NT2/D1 (cell line): Measurements from ENCODE around the gene IAH1.

ENCODE experiments used
- DNase-seq: peaks from one replicate; pipeline ENCODE4 v3.0.0-alpha.2; 2011; ENCODE audit warnings: low read depth, low spot score
- H3K27me3 ChIP-seq: 2 replicates; pipeline ENCODE4 v1.6.0; 2011; ENCODE audit warnings: mild to moderate bottlenecking; ENCODE audit not compliant: insufficient read length, insufficient read depth
- H3K36me3 ChIP-seq: 2 replicates; pipeline ENCODE4 v1.6.1; 2011; ENCODE audit warnings: mild to moderate bottlenecking, low read length, mixed read lengths; ENCODE audit not compliant: insufficient read depth, insufficient read length
- H3K4me1 ChIP-seq: 2 replicates; pipeline ENCODE4 v1.5.1; 2011; ENCODE audit not compliant: insufficient read depth, insufficient read length
- H3K4me3 ChIP-seq: 2 replicates; pipeline ENCODE4 v1.5.1; 2011; ENCODE audit warnings: low read depth; ENCODE audit not compliant: insufficient read length
- H3K9ac ChIP-seq: 2 replicates; pipeline ENCODE4 v1.6.0; 2011; ENCODE audit warnings: low read depth; ENCODE audit not compliant: insufficient read length
- H3K9me3 ChIP-seq: 2 replicates; pipeline ENCODE4 v1.5.1; 2011; ENCODE audit warnings: mild to moderate bottlenecking, low read length; ENCODE audit not compliant: insufficient read depth
- SUZ12 ChIP-seq: IDR thresholded peaks from 2 replicates; pipeline ENCODE4 v1.6.1; 2011; ENCODE audit not compliant: insufficient read length, insufficient read depth; ENCODE audit errors: extremely low read depth
- YY1 ChIP-seq: IDR thresholded peaks from 2 replicates; pipeline ENCODE4 v1.6.1; 2011; ENCODE audit not compliant: insufficient read length, insufficient read depth
- ZNF274 ChIP-seq: IDR thresholded peaks from 2 replicates; pipeline ENCODE4 v1.6.1; 2011; ENCODE audit warnings: mild to moderate bottlenecking, low read depth, low read length

IAH1 gene

DNA sequence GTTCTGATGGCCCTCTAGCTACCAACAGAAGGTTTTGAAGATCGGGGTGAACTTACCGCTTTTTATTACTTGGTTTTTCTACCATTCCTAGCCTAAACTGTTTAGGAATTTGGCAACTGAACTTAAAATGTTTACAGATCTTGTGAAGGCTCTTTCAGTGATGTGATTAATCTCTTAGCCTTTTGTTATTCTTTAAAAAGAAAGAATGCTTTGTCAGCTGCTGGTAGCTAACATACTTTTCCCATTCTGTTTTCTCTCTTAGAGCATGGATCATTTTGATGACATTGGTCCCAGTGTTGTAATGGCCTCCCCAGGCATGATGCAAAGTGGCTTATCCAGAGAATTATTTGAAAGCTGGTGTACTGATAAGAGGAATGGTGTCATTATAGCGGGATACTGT, 32.8 kb upstream of the IAH1 start:
- H3K9me3 ChIP-seq, result no peaks in the 10 kb centered on the region
- H3K36me3 ChIP-seq, result peaks cover 79% of the 10 kb centered on the region
- H3K4me3 ChIP-seq, result no peak overlapping the region

DNA sequence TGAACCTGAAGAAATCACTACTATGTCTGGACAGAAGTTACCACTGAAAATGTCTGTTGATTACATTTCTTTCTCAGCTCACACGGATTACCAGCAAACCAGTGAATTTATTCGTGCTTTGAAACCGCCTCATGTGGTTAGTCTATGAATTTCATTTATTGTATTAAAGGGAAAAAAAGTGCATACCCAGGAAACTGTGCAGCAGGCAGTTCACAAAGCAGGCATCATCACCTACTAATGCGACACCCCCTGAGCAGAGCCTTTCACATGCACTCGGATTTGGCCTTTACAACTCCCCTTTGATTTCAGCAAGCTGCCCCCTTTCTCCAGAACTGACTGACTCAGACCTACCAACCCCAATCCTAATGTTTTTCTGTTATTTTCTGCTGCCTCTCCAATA, 30.8 kb upstream of the IAH1 start:
- no peak for DNase-seq
- no peaks in the 10 kb centered on the region for H3K4me1 ChIP-seq
- H3K9me3 ChIP-seq, result no peaks in the 10 kb centered on the region
- H3K4me3 ChIP-seq, result no peak overlapping the region
- no peaks in the 10 kb centered on the region for H3K27me3 ChIP-seq
- no peak overlapping the region for H3K9ac ChIP-seq
- peaks cover 74% of the 10 kb centered on the region for H3K36me3 ChIP-seq
- no peak for TF ChIP-seq ZNF274
- TF ChIP-seq SUZ12, result no peak
- TF ChIP-seq YY1, result no peak

More for the DNA sequence above, 32.8 kb upstream of the IAH1 start:
- Histone ChIP-seq H3K9ac (no peak overlapping the region), H3K4me1 (no peaks in the 10 kb centered on the region), H3K27me3 (no peaks in the 10 kb centered on the region)
- no peak for DNase-seq
- TF ChIP-seq ZNF274 (no peak), SUZ12 (no peak), YY1 (no peak)

DNA sequence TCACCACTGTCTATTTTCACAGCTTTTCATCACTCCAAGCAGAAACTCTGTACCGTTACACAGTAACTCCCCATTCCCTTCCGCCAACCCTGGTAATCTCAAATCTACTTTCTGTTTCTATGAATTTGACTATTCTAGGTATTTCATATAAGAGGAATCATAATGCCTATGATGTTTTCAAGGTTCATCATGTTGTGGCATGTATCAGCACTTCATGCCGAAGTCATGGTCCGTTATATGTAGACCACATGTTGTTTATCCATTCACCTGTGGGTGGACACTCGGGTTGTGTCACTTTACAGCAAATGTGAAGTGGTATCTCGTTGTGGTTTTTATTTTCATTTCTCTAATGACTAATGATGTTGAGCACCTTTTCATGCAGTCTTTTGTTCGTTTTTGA, 29.3 kb upstream of the IAH1 start:
- no peak overlapping the region for H3K4me3 ChIP-seq
- no peak for TF ChIP-seq ZNF274
- no peaks in the 10 kb centered on the region for H3K4me1 ChIP-seq
- no peak overlapping the region for H3K9ac ChIP-seq
- peaks cover 71% of the 10 kb centered on the region for H3K36me3 ChIP-seq
- no peak for DNase-seq
- no peaks in the 10 kb centered on the region for H3K9me3 ChIP-seq
- no peaks in the 10 kb centered on the region for H3K27me3 ChIP-seq

DNA sequence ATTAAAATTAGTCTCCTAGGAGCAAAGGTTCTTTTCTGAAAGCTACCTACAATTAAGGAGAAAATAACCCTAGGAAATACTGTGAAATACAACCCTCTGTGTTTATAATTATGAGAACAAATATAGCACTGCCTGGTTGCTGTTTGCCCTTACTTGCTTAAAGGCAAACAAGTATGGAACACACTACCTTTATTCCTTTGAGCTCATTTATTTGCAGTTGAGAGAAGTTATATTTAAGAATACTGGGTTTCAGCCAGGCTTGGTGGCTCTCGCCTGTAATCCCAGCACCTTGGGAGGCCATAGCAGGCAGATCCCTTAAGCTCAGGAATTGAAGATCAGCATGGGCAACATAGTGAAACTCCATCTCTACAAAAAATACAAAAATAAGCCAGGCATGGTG, 23.1 kb upstream of the IAH1 start:
- H3K4me3 ChIP-seq, result no peak overlapping the region
- H3K4me1 ChIP-seq, result no peaks in the 10 kb centered on the region
- H3K9me3 ChIP-seq, result no peaks in the 10 kb centered on the region
- no peak overlapping the region for H3K9ac ChIP-seq
- H3K36me3 ChIP-seq, result peaks cover 57% of the 10 kb centered on the region
- H3K27me3 ChIP-seq, result no peaks in the 10 kb centered on the region
- DNase-seq, result no peak
- TF ChIP-seq YY1 (no peak), SUZ12 (no peak), ZNF274 (no peak)

DNA sequence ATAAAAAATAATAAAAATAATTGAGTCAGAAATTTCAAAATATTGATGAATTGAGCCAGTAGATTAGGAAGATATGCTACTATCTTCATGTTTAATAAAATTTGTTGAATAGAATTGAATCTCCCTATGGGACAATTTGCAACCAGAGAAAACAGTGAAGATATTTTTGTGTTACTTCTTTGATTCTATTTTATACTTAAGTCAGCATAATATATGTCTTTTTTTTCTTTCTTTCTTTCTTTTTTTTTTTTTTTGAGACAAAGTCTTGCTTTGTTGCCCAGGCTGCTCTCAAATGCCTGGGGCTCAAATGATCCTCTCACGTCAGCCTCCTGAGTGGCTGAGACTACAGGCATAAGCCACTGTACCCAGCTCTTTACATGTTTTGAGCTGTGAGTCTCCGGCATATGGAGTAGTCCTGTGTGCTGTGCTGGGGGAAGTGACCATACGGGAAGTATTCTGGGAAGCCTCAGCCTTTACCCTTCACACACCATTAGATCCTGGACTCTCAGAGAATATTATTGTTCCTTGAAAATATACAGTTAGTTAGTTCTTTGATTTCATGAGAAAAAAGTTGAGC, 13.8 kb upstream of the IAH1 start:
- Histone ChIP-seq H3K4me1 (no peaks in the 10 kb centered on the region), H3K9ac (no peak overlapping the region), H3K27me3 (no peaks in the 10 kb centered on the region), H3K9me3 (no peaks in the 10 kb centered on the region), H3K4me3 (no peak overlapping the region), H3K36me3 (peaks cover 52% of the 10 kb centered on the region)
- TF ChIP-seq ZNF274, result no peak
- no peak for TF ChIP-seq SUZ12
- TF ChIP-seq YY1, result no peak
- no peak for DNase-seq

DNA sequence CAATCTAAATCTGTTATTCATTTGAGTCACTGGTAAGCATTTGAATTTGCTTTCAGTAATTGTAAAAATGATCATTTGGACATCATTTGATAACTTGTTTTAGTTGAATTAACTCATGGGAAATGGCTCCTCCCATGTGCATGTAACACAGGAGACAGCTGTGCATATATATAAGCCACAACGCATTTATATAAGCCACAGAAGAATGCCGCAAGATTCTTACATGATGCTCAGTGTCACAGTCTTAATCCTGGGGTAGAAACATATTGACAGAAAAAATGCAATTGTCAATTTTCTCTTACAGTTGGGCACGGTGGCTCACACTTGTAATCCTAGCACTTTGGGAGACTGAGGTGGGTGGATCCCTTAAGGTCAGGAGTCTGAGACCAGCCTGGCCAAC, 13.3 kb upstream of the IAH1 start:
- H3K9me3 ChIP-seq, result no peaks in the 10 kb centered on the region
- H3K36me3 ChIP-seq, result peaks cover 52% of the 10 kb centered on the region

DNA sequence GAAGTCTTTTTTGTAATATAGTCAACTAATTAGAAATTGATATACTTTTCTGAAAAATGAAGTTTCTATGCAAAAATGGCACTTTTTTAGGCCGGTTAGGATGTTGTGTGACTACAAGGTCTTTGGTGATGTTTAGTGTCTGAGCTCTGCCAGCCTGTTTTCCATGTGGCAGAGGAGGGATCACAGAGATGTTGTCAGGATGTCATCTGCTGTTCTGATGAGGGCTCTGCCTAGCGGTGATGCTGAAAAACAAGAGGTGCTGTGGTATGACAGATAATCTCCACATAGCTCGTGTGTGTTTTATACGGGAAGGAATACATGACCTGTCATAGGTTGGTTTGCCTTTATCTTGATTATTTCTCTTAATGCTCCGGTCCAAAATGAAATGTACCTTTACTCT, 12.0 kb upstream of the IAH1 start:
- H3K27me3 ChIP-seq, result no peaks in the 10 kb centered on the region
- no peak for DNase-seq
- H3K4me1 ChIP-seq, result no peaks in the 10 kb centered on the region
- no peak overlapping the region for H3K4me3 ChIP-seq
- TF ChIP-seq SUZ12 (no peak), YY1 (no peak), ZNF274 (no peak)
- peaks cover 48% of the 10 kb centered on the region for H3K36me3 ChIP-seq
- H3K9ac ChIP-seq, result no peak overlapping the region
- H3K9me3 ChIP-seq, result no peaks in the 10 kb centered on the region

More for the DNA sequence above, 13.3 kb upstream of the IAH1 start:
- Histone ChIP-seq H3K27me3 (no peaks in the 10 kb centered on the region), H3K4me1 (no peaks in the 10 kb centered on the region), H3K9ac (no peak overlapping the region), H3K4me3 (no peak overlapping the region)
- no peak for DNase-seq
- TF ChIP-seq ZNF274 (no peak), YY1 (no peak), SUZ12 (no peak)

DNA sequence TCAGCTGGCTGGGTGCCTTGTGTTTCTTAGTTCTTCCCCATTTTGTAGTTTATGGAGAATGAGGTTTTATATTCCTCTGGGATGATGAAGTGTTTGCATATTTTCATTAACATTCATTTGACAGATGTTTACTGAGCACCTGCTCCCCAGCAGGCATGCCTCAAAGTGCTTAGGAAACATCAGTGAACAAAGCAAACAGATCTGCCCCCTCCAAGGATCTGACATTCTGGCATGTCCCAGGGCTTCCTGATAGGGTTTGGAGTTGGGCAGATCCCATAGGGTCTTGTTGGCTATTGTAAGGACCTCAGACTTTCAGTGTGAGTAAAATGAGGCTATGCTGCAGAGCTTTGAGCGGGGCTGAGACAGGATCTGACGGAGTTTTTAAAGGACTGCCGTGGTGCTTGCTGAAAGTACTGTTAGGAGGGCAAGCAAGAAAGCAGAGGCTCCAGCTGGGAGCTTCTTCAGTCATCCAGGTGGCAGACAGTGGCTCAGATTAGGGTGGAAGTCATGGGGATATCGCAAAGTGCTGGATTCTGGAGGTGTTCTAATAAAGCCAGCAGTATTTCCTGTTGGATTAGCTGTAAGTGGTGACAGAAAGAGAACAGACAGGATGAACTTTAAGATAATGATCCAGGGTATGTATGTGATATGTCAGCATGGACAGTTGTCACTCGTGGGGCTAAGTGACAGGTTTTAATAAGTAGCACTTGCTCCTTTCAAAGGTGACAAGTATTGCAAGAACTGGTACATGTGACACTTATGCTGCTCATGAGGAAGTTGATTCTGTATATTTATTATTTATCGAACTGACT, 11.3 kb upstream of the IAH1 start:
- TF ChIP-seq SUZ12, result no peak
- no peak for TF ChIP-seq ZNF274
- TF ChIP-seq YY1, result no peak
- Histone ChIP-seq H3K4me3 (no peak overlapping the region), H3K4me1 (no peaks in the 10 kb centered on the region), H3K27me3 (no peaks in the 10 kb centered on the region), H3K9me3 (no peaks in the 10 kb centered on the region), H3K36me3 (peaks cover 52% of the 10 kb centered on the region), H3K9ac (no peak overlapping the region)
- DNase-seq, result no peak
